ENCODE data around the gene BEND7.
"Not testable (repeated sequence)": the region's sequence is repeated elsewhere in the genome, so short reads cannot be mapped to it uniquely, and the experiment has no call there.

- TF ChIP-seq CTCF, EP300 (IDR thresholded peaks at IDR 0.05): not testable (repeated sequence)
These were observed 100.9 kb downstream of the BEND7 start for GRCh38 chr10:13427943-13428342.
